Parathyroid adenoma (tissue), 2 donors: Measurements from ENCODE around the gene HNRNPD.
"Not testable (repeated sequence)": the region's sequence is repeated elsewhere in the genome, so short reads cannot be mapped to it uniquely, and the experiment has no call there.

ENCODE experiments used
- H2AFZ ChIP-seq: fragments of 300-600 bp; sonication (generic); one replicate; pipeline ENCODE4 v1.7.0; 2017; ENCODE audit warnings: antibody characterized with exemption, mild to moderate bottlenecking
- H3K27ac ChIP-seq: fragments of 300-600 bp; sonication (generic); one replicate; pipeline ENCODE4 v1.7.0; 2017
- H3K27me3 ChIP-seq: fragments of 300-600 bp; sonication (generic); one replicate; pipeline ENCODE4 v1.7.0; 2017; ENCODE audit warnings: low read length; ENCODE audit not compliant: control insufficient read depth, insufficient read depth
- H3K36me3 ChIP-seq: fragments of 300-600 bp; sonication (generic); one replicate; pipeline ENCODE4 v1.7.0; 2017; ENCODE audit warnings: low read length; ENCODE audit not compliant: control insufficient read depth, insufficient read depth
- H3K4me1 ChIP-seq: fragments of 300-600 bp; sonication (generic); one replicate; pipeline ENCODE4 v1.7.0; 2017; ENCODE audit warnings: control low read depth
- H3K4me2 ChIP-seq: fragments of 300-600 bp; sonication (generic); one replicate; pipeline ENCODE4 v1.7.0; 2017; ENCODE audit warnings: low read length
- H3K4me3 ChIP-seq: fragments of 300-600 bp; sonication (generic); one replicate; pipeline ENCODE4 v1.7.0; 2017; ENCODE audit warnings: low read depth, low read length
- H3K79me2 ChIP-seq: fragments of 300-600 bp; sonication (generic); one replicate; pipeline ENCODE4 v1.7.0; 2017; ENCODE audit warnings: control low read depth
- H3K9ac ChIP-seq: fragments of 300-600 bp; sonication (generic); one replicate; pipeline ENCODE4 v1.7.0; 2017; ENCODE audit warnings: mild to moderate bottlenecking
- H3K9me3 ChIP-seq: fragments of 300-600 bp; sonication (generic); one replicate; pipeline ENCODE4 v1.7.0; 2017; ENCODE audit warnings: low read length; ENCODE audit not compliant: control insufficient read depth
- TF ChIP-seq, protein P1 (sequence below): fragments of 300-600 bp; sonication (generic); IDR thresholded peaks from one replicate; pipeline ENCODE4 v1.7.0; 2017; ENCODE audit warnings: antibody characterized with exemption, mild to moderate bottlenecking
- donor health status: primary hyperparathyroidism.

Gene HNRNPD

DNA sequence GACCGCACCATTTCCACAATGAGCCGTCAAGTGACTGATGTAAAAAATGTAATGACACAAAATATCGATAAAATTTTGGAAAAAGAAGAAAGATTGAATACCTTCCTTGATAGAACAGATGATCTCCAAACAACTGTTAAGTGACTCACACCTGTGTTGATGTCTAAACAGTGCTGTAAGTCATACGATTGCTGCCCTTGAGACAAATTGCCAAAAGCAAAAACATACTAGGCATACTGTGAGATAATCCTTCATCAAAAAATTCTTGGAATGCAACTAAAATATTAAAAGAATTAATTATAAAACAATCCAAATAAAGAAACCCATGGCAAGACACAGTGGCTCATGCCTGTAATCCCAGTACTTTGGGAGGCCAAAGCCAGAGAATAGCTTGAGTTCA is 53.4 kb downstream of the HNRNPD start:
- no peaks in the 10 kb centered on the region for H3K9me3 ChIP-seq
- no peaks in the 10 kb centered on the region for H3K4me1 ChIP-seq
- TF ChIP-seq, protein P1, sequence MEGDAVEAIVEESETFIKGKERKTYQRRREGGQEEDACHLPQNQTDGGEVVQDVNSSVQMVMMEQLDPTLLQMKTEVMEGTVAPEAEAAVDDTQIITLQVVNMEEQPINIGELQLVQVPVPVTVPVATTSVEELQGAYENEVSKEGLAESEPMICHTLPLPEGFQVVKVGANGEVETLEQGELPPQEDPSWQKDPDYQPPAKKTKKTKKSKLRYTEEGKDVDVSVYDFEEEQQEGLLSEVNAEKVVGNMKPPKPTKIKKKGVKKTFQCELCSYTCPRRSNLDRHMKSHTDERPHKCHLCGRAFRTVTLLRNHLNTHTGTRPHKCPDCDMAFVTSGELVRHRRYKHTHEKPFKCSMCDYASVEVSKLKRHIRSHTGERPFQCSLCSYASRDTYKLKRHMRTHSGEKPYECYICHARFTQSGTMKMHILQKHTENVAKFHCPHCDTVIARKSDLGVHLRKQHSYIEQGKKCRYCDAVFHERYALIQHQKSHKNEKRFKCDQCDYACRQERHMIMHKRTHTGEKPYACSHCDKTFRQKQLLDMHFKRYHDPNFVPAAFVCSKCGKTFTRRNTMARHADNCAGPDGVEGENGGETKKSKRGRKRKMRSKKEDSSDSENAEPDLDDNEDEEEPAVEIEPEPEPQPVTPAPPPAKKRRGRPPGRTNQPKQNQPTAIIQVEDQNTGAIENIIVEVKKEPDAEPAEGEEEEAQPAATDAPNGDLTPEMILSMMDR = no peak
- H3K79me2 ChIP-seq = no peaks in the 10 kb centered on the region
- no peaks in the 10 kb centered on the region for H3K36me3 ChIP-seq
- no peak overlapping the region for H2AFZ ChIP-seq
- no peak overlapping the region for H3K4me2 ChIP-seq
- H3K27ac ChIP-seq = no peak overlapping the region
- H3K27me3 ChIP-seq = no peaks in the 10 kb centered on the region
- no peak overlapping the region for H3K4me3 ChIP-seq
- H3K9ac ChIP-seq = no peak overlapping the region

DNA sequence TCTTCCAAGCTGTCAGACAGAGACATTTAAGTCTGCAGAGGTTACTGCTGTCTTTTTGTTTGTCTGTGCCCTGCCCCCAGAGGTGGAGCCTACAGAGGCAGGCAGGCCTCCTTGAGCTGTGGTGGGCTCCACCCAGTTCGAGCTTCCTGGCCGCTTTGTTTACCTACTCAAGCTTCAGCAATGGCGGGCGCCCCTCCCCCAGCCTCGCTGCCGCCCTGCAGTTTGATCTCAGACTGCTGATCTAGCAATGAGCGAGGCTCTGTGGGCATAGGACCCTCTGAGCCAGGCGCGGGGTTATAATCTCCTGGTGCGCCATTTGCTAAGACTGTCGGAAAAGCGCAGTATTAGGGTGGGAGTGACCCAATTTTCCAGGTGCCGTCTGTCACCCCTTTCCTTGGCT is 70.7 kb downstream of the HNRNPD start:
- H3K4me1 ChIP-seq, H3K27ac ChIP-seq, H3K4me2 ChIP-seq, H3K9me3 ChIP-seq, H3K4me3 ChIP-seq, H3K79me2 ChIP-seq, H3K36me3 ChIP-seq, H2AFZ ChIP-seq, H3K9ac ChIP-seq, H3K27me3 ChIP-seq: not testable (repeated sequence)
